ENCODE data around the gene JPH4.

The JPH4 gene

DNA sequence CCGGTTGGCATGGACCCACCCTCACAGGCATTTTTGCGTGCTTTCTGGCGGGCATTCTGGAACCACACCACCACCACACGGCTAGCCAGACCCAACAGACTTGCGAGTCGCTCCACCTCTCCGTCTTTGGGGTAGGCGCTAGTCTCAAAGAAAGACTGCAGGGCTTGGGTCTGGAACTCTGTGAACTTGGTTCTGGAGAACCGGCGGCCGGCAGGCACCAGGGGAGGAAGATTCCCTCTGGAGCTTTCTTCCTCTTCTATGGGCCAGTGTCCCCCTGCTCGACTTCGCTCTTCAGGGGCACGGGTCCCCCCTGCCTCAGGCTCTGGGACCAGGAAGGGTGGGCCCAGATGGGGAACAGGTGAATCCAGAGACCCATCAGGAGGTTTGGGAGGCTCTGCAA, 53.6 kb downstream of the JPH4 start:
- DNase-seq (ENCODE audit: low spot score) = no peak

GRCh38 chr14:23523229-23524016, 55.2 kb downstream of the JPH4 start:
- DNase-seq (ENCODE audit: low spot score) = no peak

- no peak for DNase-seq (ENCODE audit: low spot score)
These were observed 55.9 kb downstream of the JPH4 start for GRCh38 chr14:23522643-23523198.

- no peak for DNase-seq (ENCODE audit: low spot score)
These were observed 56.6 kb downstream of the JPH4 start for GRCh38 chr14:23521785-23522640.

DNA sequence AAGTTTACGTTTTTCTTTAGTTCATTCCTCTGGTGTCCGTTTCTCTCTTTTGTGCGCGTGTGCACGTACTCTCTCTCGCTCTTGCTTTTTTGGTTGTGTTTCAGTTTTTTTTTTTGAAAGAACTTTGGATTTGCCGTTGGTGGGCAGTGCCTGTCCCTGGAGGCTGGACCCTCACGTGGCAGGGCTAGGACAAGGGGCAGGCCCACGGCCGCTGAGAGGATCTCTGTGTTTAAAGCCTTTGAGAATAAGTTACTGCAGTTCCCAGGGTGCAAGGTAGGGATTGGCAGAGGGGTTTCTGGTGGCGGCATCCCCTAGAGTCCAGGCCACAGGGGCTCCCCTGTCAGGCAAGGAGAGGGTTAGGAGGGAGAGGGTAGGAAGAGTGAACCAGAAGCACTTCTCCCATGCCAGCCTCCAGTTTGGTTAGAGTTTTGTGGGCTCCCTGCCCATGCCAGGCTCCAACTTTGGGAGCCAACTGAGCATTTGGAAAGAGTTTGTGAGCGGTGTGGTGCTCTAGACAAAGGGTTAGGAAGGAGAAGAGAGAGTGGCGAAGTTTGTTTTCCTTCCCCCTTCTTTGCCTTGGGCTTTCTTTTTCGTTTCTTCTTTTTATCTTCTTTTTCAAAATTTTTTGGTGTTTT, 57.6 kb downstream of the JPH4 start:
- peak; percentile 36 for DNase-seq (ENCODE audit: low spot score)

DNA sequence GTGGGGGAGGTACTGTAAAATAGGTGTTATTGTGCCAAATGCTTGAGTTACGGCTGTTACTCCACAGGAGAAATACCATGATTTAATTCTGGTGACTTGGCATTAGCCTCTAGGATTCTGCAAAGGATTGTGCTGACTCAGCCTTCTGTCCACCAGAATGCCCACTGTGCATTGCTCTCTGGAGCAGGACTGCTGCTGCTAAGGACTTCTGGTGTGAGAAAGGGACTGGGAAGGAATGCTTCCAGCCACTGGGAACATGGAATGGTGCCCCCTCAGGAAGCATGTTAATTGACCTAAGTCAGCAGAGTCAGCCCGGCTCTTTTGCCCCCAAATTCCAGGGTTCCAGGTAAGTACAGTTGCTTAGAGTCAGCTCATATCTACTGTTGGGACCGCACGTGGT, 59.9 kb downstream of the JPH4 start:
- DNase-seq (ENCODE audit: low spot score) = no peak

Measured in Ammon's horn (tissue), 1 donor.